Measurements from ENCODE around the gene TRIM15.

The TRIM15 gene

DNA sequence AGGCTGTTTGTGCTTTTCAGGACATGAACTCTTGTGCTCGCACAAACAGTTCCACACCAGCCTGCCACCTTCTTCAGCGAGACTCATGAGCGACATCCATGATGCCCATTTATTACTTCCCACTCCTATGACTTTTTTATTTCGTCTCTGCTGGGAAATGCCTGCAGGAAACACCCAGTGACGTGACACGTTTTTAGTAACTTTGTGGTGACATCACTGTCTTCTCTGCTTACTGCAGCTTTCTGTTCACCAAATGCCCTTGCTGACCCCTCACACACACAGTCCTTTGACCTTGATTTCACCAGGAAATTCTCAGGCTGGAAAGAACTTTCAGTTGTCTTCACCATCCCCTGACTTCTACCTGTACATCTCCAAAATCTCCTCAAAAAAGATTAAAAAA lies 18.5 kb upstream of the TRIM15 start:
- TF ChIP-seq, protein P1, sequence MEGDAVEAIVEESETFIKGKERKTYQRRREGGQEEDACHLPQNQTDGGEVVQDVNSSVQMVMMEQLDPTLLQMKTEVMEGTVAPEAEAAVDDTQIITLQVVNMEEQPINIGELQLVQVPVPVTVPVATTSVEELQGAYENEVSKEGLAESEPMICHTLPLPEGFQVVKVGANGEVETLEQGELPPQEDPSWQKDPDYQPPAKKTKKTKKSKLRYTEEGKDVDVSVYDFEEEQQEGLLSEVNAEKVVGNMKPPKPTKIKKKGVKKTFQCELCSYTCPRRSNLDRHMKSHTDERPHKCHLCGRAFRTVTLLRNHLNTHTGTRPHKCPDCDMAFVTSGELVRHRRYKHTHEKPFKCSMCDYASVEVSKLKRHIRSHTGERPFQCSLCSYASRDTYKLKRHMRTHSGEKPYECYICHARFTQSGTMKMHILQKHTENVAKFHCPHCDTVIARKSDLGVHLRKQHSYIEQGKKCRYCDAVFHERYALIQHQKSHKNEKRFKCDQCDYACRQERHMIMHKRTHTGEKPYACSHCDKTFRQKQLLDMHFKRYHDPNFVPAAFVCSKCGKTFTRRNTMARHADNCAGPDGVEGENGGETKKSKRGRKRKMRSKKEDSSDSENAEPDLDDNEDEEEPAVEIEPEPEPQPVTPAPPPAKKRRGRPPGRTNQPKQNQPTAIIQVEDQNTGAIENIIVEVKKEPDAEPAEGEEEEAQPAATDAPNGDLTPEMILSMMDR (IDR thresholded peaks at IDR 0.05; ENCODE audit: insufficient read depth, low read length, poor library complexity, severe bottlenecking): no peak
- TF ChIP-seq EZH2phosphoT487 (conservative IDR thresholded peaks at IDR 0.05; ENCODE audit: low read length): no peak
- H3F3A ChIP-seq (ENCODE audit: insufficient read depth): no peaks in the 10 kb centered on the region
- no peak overlapping the region for H3K4me3 ChIP-seq (ENCODE audit: insufficient read depth, low read length, poor library complexity, severe bottlenecking)
- no peaks in the 10 kb centered on the region for H3K9me2 ChIP-seq (replicated peaks; ENCODE audit: insufficient read depth, low read length)
- H3K9ac ChIP-seq (ENCODE audit: low read length): no peak overlapping the region
- H4K20me1 ChIP-seq (ENCODE audit: low read depth, low read length): no peaks in the 10 kb centered on the region
- H3K9me3 ChIP-seq (ENCODE audit: insufficient read depth, low read length): no peaks in the 10 kb centered on the region
- H3K27ac ChIP-seq (ENCODE audit: low read depth, low read length): no peak overlapping the region
- H2AFZ ChIP-seq (ENCODE audit: low read depth, low read length, severe bottlenecking): no peak overlapping the region
- H3K36me3 ChIP-seq (ENCODE audit: low read length): no peaks in the 10 kb centered on the region
- H3K4me2 ChIP-seq (ENCODE audit: low read depth, low read length, poor library complexity, severe bottlenecking): no peak overlapping the region
- 0 out of 2 replicates have a peak, but pooled peaks cover 4% of the 10 kb centered on the region for H3K27me3 ChIP-seq (ENCODE audit: low read length)
- H3K79me2 ChIP-seq (ENCODE audit: insufficient read depth, low read length): no peaks in the 10 kb centered on the region

DNA sequence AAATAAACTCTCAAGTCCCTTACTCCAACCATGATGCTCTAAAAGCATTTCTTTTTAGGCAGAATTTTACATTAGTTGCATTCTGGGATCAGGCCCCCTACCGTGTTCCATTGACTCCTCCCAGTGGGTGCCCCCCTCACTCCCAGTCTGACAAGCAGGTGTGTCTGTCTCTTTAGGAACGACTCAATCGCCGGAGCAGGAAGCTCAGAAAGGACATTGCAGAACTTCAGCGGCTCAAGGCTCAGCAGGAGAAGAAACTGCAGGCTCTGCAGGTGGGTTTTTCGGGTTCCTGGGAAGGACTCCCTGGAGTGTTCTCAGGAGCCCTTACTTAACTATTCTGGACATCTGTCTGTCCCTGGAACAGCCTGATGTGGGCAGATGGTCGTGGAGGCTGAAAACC lies 17.5 kb upstream of the TRIM15 start:
- H3K4me2 ChIP-seq (ENCODE audit: low read depth, low read length, poor library complexity, severe bottlenecking): no peak overlapping the region
- TF ChIP-seq, protein P1 (IDR thresholded peaks at IDR 0.05; ENCODE audit: insufficient read depth, low read length, poor library complexity, severe bottlenecking): no peak
- TF ChIP-seq EZH2phosphoT487 (conservative IDR thresholded peaks at IDR 0.05; ENCODE audit: low read length): no peak
- no peak overlapping the region for H3K4me3 ChIP-seq (ENCODE audit: insufficient read depth, low read length, poor library complexity, severe bottlenecking)
- 0 out of 2 replicates have a peak, but pooled peaks cover 4% of the 10 kb centered on the region for H3K27me3 ChIP-seq (ENCODE audit: low read length)
- H3K9me2 ChIP-seq (replicated peaks; ENCODE audit: insufficient read depth, low read length): no peaks in the 10 kb centered on the region
- no peaks in the 10 kb centered on the region for H3K79me2 ChIP-seq (ENCODE audit: insufficient read depth, low read length)
- no peak overlapping the region for H2AFZ ChIP-seq (ENCODE audit: low read depth, low read length, severe bottlenecking)
- no peak overlapping the region for H3K27ac ChIP-seq (ENCODE audit: low read depth, low read length)
- no peaks in the 10 kb centered on the region for H3F3A ChIP-seq (ENCODE audit: insufficient read depth)
- H3K9ac ChIP-seq (ENCODE audit: low read length): no peak overlapping the region
- H4K20me1 ChIP-seq (ENCODE audit: low read depth, low read length): no peaks in the 10 kb centered on the region
- H3K36me3 ChIP-seq (ENCODE audit: low read length): no peaks in the 10 kb centered on the region
- no peaks in the 10 kb centered on the region for H3K9me3 ChIP-seq (ENCODE audit: insufficient read depth, low read length)

DNA sequence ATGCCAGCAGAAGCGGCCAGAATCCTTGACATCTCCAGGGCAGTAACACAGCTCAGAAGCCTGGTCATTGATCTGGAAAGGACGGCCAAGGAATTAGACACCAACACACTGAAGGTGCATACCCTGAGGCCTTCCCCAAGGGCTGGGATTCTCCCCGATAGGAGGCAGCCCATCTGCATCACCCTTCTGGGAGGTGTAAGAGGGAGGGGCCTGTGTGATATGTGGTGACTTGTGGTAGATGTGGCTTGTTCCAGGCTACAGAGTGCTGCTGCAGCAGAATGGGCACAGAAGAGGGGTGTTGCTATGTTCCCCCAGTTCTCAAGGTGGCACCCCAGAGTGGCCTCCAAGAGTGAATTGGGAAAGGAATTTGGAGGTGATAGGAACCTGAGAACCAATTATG lies 16.2 kb upstream of the TRIM15 start:
- Histone ChIP-seq H2AFZ (ENCODE audit: low read depth, low read length, severe bottlenecking) (no peak overlapping the region), H3F3A (ENCODE audit: insufficient read depth) (no peaks in the 10 kb centered on the region), H3K27ac (ENCODE audit: low read depth, low read length) (no peak overlapping the region), H3K9me3 (ENCODE audit: insufficient read depth, low read length) (no peaks in the 10 kb centered on the region), H3K9me2 (replicated peaks; ENCODE audit: insufficient read depth, low read length) (no peaks in the 10 kb centered on the region), H3K79me2 (ENCODE audit: insufficient read depth, low read length) (no peaks in the 10 kb centered on the region), H3K4me3 (ENCODE audit: insufficient read depth, low read length, poor library complexity, severe bottlenecking) (no peak overlapping the region), H3K9ac (ENCODE audit: low read length) (no peak overlapping the region), H3K36me3 (ENCODE audit: low read length) (no peaks in the 10 kb centered on the region), H3K4me2 (ENCODE audit: low read depth, low read length, poor library complexity, severe bottlenecking) (no peak overlapping the region), H3K27me3 (ENCODE audit: low read length) (0 out of 2 replicates have a peak, but pooled peaks cover 4% of the 10 kb centered on the region), H4K20me1 (ENCODE audit: low read depth, low read length) (no peaks in the 10 kb centered on the region)
- TF ChIP-seq EZH2phosphoT487 (conservative IDR thresholded peaks at IDR 0.05; ENCODE audit: low read length): no peak
- TF ChIP-seq, protein P1 (IDR thresholded peaks at IDR 0.05; ENCODE audit: insufficient read depth, low read length, poor library complexity, severe bottlenecking): no peak
